Measurements from ENCODE around the gene MMP27.

MMP27 gene

GRCh38 chr11:102695201-102695600 is 10.4 kb downstream of the MMP27 start:
- no peak for DNase-seq

- DNase-seq: no peak
Observed at GRCh38 chr11:102685754-102686153, 19.8 kb downstream of the MMP27 start.

- no peak for DNase-seq
Observed at GRCh38 chr11:102685338-102685737, 20.2 kb downstream of the MMP27 start.

- no peak for DNase-seq
Observed at GRCh38 chr11:102683277-102683676, 22.3 kb downstream of the MMP27 start.

- DNase-seq: no peak
Observed at GRCh38 chr11:102680945-102681344, 24.6 kb downstream of the MMP27 start.

- DNase-seq: no peak
Observed at GRCh38 chr11:102678022-102678421, 27.5 kb downstream of the MMP27 start.

GRCh38 chr11:102676084-102676483 is 29.5 kb downstream of the MMP27 start:
- DNase-seq: no peak

- DNase-seq: no peak
Observed at GRCh38 chr11:102669664-102670063, 35.9 kb downstream of the MMP27 start.

GRCh38 chr11:102666331-102666957 is 39.1 kb downstream of the MMP27 start:
- DNase-seq: peak; percentile 31

- no peak for DNase-seq
Observed at GRCh38 chr11:102664001-102664752, 41.4 kb downstream of the MMP27 start.

- DNase-seq: no peak
Observed at GRCh38 chr11:102662607-102663006, 43.0 kb downstream of the MMP27 start.

GRCh38 chr11:102661040-102661439 is 44.5 kb downstream of the MMP27 start:
- DNase-seq: no peak

- DNase-seq: no peak
Observed at GRCh38 chr11:102656528-102656927, 49.0 kb downstream of the MMP27 start.

GRCh38 chr11:102655547-102655946 is 50.0 kb downstream of the MMP27 start:
- DNase-seq: no peak

GRCh38 chr11:102654761-102655160 is 50.8 kb downstream of the MMP27 start:
- no peak for DNase-seq

- no peak for DNase-seq
Observed at GRCh38 chr11:102653744-102654291, 51.8 kb downstream of the MMP27 start.

GRCh38 chr11:102647430-102647829 is 58.1 kb downstream of the MMP27 start:
- no peak for DNase-seq

- DNase-seq: no peak
Observed at GRCh38 chr11:102643941-102644340, 61.6 kb downstream of the MMP27 start.
